Measurements from ENCODE around the gene SRR. TPM values are rescaled to one million over a fixed set of nuclear protein-coding genes. Genes with fewer than 3 reads are reported as not detected.
A peak's percentile ranks its signal among the peaks of the same experiment; 100 is the strongest.
"Not testable (repeated sequence)": the region's sequence is repeated elsewhere in the genome, so short reads cannot be mapped to it uniquely, and the experiment has no call there.

SRR gene, protein sequence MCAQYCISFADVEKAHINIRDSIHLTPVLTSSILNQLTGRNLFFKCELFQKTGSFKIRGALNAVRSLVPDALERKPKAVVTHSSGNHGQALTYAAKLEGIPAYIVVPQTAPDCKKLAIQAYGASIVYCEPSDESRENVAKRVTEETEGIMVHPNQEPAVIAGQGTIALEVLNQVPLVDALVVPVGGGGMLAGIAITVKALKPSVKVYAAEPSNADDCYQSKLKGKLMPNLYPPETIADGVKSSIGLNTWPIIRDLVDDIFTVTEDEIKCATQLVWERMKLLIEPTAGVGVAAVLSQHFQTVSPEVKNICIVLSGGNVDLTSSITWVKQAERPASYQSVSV
- total RNA-seq (ENCODE audit: unreplicated experiment), result 27.8 TPM
- long read RNA-seq, transcript SRR-201 (8 exons, 2,728 nt), result major isoform, 15 of 18 reads
- long read RNA-seq, partial matches to known transcripts, result 2 of 18 reads
- long read RNA-seq, other reads (novel, unspliced or antisense), result 1 of 18 reads

- H3K9me3 Mint-ChIP-seq (ENCODE audit: unreplicated experiment), result no peaks in the 10 kb centered on the region
- DNase-seq (ENCODE audit: low spot score), result peak; percentile 93
- H3K36me3 Mint-ChIP-seq (ENCODE audit: low read depth, unreplicated experiment), result peaks cover 11% of the 10 kb centered on the region
- H3K4me3 Mint-ChIP-seq (ENCODE audit: unreplicated experiment), result peak within 1 kb of the TSS; percentile 95
- no peak for TF ChIP-seq CTCF (IDR thresholded peaks at IDR 0.05; ENCODE audit: unreplicated experiment)
- H3K27ac Mint-ChIP-seq (ENCODE audit: unreplicated experiment), result peak within 1 kb of the TSS; percentile 67
- H3K27me3 Mint-ChIP-seq (ENCODE audit: unreplicated experiment), result peaks cover 7% of the 10 kb centered on the region
- H3K4me1 Mint-ChIP-seq (ENCODE audit: unreplicated experiment), result peaks cover 23% of the 10 kb centered on the region
Observed at GRCh38 chr17:2303204-2304188, at the start of gene SRR, which contains the start of gene SMG6. Gene SRR (plus strand): TSS chr17:2303950. CDS start chr17:2315561, 11,611 bp downstream. Gene SMG6 (minus strand): TSS chr17:2303785. CDS start chr17:2303720, 65 bp downstream.

DNA sequence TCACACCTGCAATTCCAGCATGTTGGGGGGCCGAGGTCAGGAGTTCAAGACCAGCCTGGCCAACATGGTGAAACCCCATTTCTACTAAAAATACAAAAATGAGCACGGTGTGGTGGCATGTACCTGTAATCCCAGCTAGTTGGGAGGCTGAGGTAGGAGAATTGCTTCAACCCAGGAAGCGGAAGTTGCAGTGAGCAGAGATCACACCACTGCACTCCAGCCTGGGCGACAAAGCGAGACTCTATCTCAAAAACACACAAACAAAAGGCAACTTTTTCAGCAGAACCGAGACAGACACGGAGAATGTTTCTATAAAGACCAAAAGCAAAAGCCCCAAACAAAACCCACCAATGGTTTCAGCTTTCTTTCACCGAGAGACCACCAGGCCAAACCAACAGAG lies 44.9 kb upstream of the SRR start:
- H3K27me3 Mint-ChIP-seq (ENCODE audit: unreplicated experiment); H3K27ac Mint-ChIP-seq (ENCODE audit: unreplicated experiment); H3K4me1 Mint-ChIP-seq (ENCODE audit: unreplicated experiment); H3K9me3 Mint-ChIP-seq (ENCODE audit: unreplicated experiment); DNase-seq (ENCODE audit: low spot score); H3K4me3 Mint-ChIP-seq (ENCODE audit: unreplicated experiment): not testable (repeated sequence)
- H3K36me3 Mint-ChIP-seq (ENCODE audit: low read depth, unreplicated experiment), result peaks cover 19% of the 10 kb centered on the region

- no peaks in the 10 kb centered on the region for H3K27me3 Mint-ChIP-seq (ENCODE audit: unreplicated experiment)
- TF ChIP-seq CTCF (IDR thresholded peaks at IDR 0.05; ENCODE audit: unreplicated experiment), result no peak
- H3K4me1 Mint-ChIP-seq (ENCODE audit: unreplicated experiment), result no peaks in the 10 kb centered on the region
- no peak overlapping the region for H3K4me3 Mint-ChIP-seq (ENCODE audit: unreplicated experiment)
- H3K27ac Mint-ChIP-seq (ENCODE audit: unreplicated experiment), result no peak overlapping the region
- H3K9me3 Mint-ChIP-seq (ENCODE audit: unreplicated experiment), result no peaks in the 10 kb centered on the region
- H3K36me3 Mint-ChIP-seq (ENCODE audit: low read depth, unreplicated experiment), result peaks cover 17% of the 10 kb centered on the region
- no peak for DNase-seq (ENCODE audit: low spot score)
Observed at GRCh38 chr17:2259769-2260536, 43.8 kb upstream of the SRR start.

DNA sequence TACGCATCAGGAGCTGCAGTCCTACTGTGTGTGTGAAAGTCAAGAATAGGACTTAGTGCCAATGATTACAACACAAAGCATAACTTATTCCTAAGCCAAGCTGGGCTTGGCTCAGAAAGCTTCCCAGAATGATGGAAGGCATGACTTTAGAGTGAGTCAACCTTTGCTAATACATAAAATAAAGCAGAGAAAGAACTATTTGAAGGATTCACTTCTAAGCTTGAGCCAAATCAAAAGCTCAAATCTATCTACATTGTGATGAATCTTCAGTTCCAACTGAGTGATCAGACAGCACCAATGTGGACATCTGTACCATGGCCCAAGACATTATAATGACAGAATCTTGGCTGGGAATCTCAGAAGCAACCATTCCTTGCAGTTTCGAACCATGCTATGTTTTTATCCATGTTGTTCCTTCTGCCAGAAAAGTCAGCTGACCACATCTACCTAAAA lies 41.6 kb upstream of the SRR start:
- DNase-seq (ENCODE audit: low spot score), result no peak
- TF ChIP-seq CTCF (IDR thresholded peaks at IDR 0.05; ENCODE audit: unreplicated experiment), result no peak
- Mint-ChIP-seq H3K9me3 (ENCODE audit: unreplicated experiment) (no peaks in the 10 kb centered on the region), H3K4me3 (ENCODE audit: unreplicated experiment) (no peak overlapping the region), H3K27ac (ENCODE audit: unreplicated experiment) (no peak overlapping the region), H3K4me1 (ENCODE audit: unreplicated experiment) (peaks cover 6% of the 10 kb centered on the region), H3K27me3 (ENCODE audit: unreplicated experiment) (peaks cover 3% of the 10 kb centered on the region), H3K36me3 (ENCODE audit: low read depth, unreplicated experiment) (peaks cover 8% of the 10 kb centered on the region)

Measured in endothelial cell (in vitro differentiated cells).